Psoas muscle (tissue), 8 donors: Measurements from ENCODE around the gene MYLK2. TPM values are rescaled to one million over a fixed set of nuclear protein-coding genes. Genes with fewer than 3 reads are reported as not detected.

Source experiments
- ATAC-seq, 4 donors: fragments of 200-7000 bp; cut with Tn5 transposase; one replicate each; pipeline ENCODE4 v1.9.1; 2020; ENCODE audit warnings: moderate library complexity in 3 of 4, mild to moderate bottlenecking in 2 of 4
- DNase-seq, 2 donors: peaks; one replicate each; pipeline ENCODE4 v3.0.0-alpha.2; 2020
- H3K27ac ChIP-seq: fragments of 200-600 bp; one replicate; pipeline ENCODE4 v1.8.0; 2022
- H3K27me3 ChIP-seq, 3 donors: fragments of 200-600 bp in 1 of 3; one replicate each; pipeline versions ENCODE4 v1.6.1 to v1.8.0; 2013 to 2022; ENCODE audit warnings: low read length in 2 of 3, mild to moderate bottlenecking in 2 of 3, moderate library complexity in 1 of 3; ENCODE audit not compliant: insufficient read depth in 3 of 3
- H3K36me3 ChIP-seq, 2 donors: fragments of 200-600 bp in 1 of 2; one replicate each; pipeline versions ENCODE4 v1.6.1 to v1.8.0; 2013 to 2022; ENCODE audit warnings: low read depth in 1 of 2, mild to moderate bottlenecking in 1 of 2, moderate library complexity in 1 of 2; ENCODE audit not compliant: insufficient read depth in 1 of 2
- H3K4me1 ChIP-seq: fragments of 200-600 bp; one replicate; pipeline ENCODE4 v1.8.0; 2022
- H3K4me3 ChIP-seq: fragments of 200-600 bp; one replicate; pipeline ENCODE4 v1.8.0; 2022; ENCODE audit warnings: mild to moderate bottlenecking
- H3K9me3 ChIP-seq: fragments of 200-600 bp; one replicate; pipeline ENCODE4 v1.8.0; 2022
- WGBS, 3 donors: extraction: QIAGEN DNeasy Blood & Tissue Kit; methylation state at CpG; one replicate each; pipeline versions ENCODE4 v1.1.6 to v1.1.7; 2013; 5-methylcytosine and 5-hydroxymethylcytosine counted together
- intact Hi-C, 2 donors: fragments of 100-400 bp; cut with DNase I; formaldehyde crosslinking; loops; one replicate each; pipeline versions ENCODE4 v1.11.0 to v1.14.2; 2022
- polyA plus RNA-seq, 3 donors: library from polyadenylated mRNA; stranded (reverse); fragments of 200-250 nt; gene quantifications; one replicate each; pipeline ENCODE4 v1.2.3, GENCODE V29; 2013
- total RNA-seq, 4 donors: library from RNA; stranded (reverse); fragmentation: NEBNext Ultra II Directional in 2 of 4; extraction: Animal tissue kit (Norgen Biotek cat#: 25700) in 2 of 4; gene quantifications; one replicate each; pipeline versions ENCODE4 v1.2.1 to v1.2.4, GENCODE V29; 2021 to 2023
- TF ChIP-seq, protein P1 (sequence below): fragments of 200-600 bp; IDR thresholded peaks from one replicate; pipeline ENCODE4 v1.8.0; 2022; ENCODE audit warnings: antibody characterized with exemption
- donor health status: healthy with polysubstance abuse.
- donor health status: DM: no; HTN: no; CAD: no; lungs with moderate emphysema.
- donor health status: Bipolar disorder and iron deficiency.
- donor health status: healthy.
- donor health status: DM: yes; HTN: yes; CAD: no.
- donor health status: DM: no; HTN: no; CAD: no.
- donor health status: DM: no; HTN: no; CAD: no.
- donor health status: DM: yes; HTN: yes; CAD: no.

Gene MYLK2
- total and polyA plus RNA-seq, 7 donors: 30.6 to 273 (median 94.5) TPM

DNA sequence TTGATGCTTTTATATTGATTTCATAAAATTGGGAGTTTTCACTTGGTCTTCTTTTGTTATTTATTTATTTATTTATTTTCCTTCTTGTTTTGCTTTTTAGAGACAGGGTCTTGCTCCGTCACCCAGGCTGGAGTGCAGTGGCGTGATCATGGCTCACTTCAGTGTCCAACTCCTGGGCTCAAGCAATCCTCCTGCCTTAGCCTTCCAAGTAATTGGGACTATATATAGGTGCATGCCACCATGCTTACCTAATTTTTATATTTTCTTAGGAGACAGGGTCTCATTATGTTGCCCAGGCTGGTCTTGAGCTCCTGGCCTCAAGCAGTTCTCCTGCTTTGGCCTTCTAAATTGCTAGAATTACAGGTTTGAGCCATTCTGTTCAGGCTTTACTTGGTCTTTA lies 38.3 kb upstream of the MYLK2 start:
- ATAC-seq: peak in 2 of 4 donors; percentile 51 to 53
- 41 to 74% (median 49%) methylated on average over 2 of the region's 2 CpGs for WGBS, 3 donors
- peaks cover 0 to 5% of the 10 kb centered on the region in 2 donors for H3K36me3 ChIP-seq
- H3K27me3 ChIP-seq: no peaks in the 10 kb centered on the region
- H3K9me3 ChIP-seq: no peaks in the 10 kb centered on the region
- TF ChIP-seq, protein P1, sequence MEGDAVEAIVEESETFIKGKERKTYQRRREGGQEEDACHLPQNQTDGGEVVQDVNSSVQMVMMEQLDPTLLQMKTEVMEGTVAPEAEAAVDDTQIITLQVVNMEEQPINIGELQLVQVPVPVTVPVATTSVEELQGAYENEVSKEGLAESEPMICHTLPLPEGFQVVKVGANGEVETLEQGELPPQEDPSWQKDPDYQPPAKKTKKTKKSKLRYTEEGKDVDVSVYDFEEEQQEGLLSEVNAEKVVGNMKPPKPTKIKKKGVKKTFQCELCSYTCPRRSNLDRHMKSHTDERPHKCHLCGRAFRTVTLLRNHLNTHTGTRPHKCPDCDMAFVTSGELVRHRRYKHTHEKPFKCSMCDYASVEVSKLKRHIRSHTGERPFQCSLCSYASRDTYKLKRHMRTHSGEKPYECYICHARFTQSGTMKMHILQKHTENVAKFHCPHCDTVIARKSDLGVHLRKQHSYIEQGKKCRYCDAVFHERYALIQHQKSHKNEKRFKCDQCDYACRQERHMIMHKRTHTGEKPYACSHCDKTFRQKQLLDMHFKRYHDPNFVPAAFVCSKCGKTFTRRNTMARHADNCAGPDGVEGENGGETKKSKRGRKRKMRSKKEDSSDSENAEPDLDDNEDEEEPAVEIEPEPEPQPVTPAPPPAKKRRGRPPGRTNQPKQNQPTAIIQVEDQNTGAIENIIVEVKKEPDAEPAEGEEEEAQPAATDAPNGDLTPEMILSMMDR: no peak
- DNase-seq: no peak
- H3K27ac ChIP-seq: no peak overlapping the region
- H3K4me1 ChIP-seq: no peaks in the 10 kb centered on the region
- H3K4me3 ChIP-seq: no peak overlapping the region
- intact Hi-C loops: no loop called here

DNA sequence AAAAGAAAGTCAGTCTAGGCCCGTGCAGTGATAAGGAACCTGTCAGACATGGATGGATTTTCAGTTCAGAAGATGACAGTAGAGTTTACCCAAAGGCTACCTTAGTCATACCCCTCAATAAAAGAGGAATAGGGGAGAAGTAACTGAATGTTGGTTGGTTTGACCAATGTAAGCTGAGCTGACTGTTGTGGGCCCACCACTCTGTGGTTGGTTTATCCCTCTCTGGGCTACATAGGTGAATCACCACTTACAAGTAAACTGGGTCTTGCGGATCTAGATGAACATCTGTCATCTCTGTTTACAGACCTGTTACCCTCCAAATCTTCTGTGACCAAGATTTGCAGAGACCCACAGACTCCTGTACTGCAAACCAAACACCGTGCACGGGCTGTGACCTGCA lies 37.2 kb upstream of the MYLK2 start:
- WGBS, 3 donors: 98 to 99% (median 98%) methylated on average over 4 of the region's 4 CpGs

DNA sequence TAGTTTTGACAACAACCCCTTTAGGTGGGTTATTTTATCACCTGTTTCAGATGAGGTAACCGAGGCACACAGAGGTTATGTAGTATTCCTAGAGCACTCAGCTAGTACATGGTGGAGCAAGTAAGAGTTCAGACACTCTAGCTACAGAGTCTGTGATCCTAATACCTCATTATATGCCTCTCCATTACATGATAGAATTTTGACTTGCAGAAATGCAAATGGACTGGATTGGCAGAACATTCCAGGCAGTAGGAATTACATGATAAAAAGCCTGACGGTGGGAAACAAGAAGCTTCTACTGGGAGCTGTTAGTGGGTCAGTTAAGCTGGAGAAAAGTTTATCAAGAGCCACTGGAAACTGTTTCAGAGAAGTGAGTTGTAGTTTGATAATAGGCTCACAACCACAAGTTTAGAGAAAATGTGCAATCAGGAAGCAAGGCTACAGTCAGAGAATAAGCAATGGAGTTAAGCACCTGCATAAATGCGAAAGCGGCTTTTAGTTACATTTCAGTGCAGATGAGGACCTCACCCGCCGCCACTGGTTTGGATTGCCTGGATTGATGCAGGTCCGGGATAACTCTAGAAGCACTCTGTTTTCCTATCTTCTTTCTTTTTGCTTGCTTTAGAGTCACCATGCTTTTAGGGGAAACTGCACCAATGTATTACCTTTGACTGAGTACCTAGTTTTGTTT lies 34.7 kb upstream of the MYLK2 start:
- intact Hi-C loops: no loop called here
- Histone ChIP-seq H3K9me3 (no peaks in the 10 kb centered on the region), H3K4me1 (peaks cover 10% of the 10 kb centered on the region), H3K27ac (no peak overlapping the region), H3K27me3 (no peaks in the 10 kb centered on the region), H3K4me3 (no peak overlapping the region), H3K36me3 (no peaks in the 10 kb centered on the region)
- 93 to 97% (median 94%) methylated on average over 7 of the region's 7 CpGs for WGBS, 3 donors
- DNase-seq (no peak), ATAC-seq (no peak)
- TF ChIP-seq, protein P1: no peak

More for the DNA sequence above, 37.2 kb upstream of the MYLK2 start:
- H3K27ac ChIP-seq: no peak overlapping the region
- intact Hi-C loops: no loop called here
- DNase-seq (no peak), ATAC-seq (no peak)
- no peak overlapping the region for H3K4me3 ChIP-seq
- TF ChIP-seq, protein P1: no peak
- H3K4me1 ChIP-seq: no peaks in the 10 kb centered on the region
- H3K9me3 ChIP-seq: no peaks in the 10 kb centered on the region
- H3K27me3 ChIP-seq: no peaks in the 10 kb centered on the region
- peaks cover 0 to 5% of the 10 kb centered on the region in 2 donors for H3K36me3 ChIP-seq

DNA sequence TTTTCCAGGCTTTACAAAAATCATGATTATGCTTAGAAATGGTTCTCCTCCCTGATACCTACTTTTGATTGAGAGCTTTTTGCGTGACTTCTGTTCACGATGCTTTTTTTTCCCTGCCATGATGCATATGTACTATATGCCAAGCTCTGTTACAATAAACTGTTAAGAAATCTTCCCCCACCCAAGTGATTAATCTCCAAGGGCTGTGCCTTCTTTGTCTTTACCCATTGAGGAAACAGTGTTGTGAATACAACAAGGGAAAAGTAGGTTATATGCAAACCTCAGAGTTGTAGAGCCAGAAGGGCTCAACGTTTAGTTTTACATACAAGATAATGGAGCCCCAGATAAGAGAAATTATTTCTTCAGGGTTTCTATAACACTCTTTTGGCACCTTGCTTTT lies 34.1 kb upstream of the MYLK2 start:
- TF ChIP-seq, protein P1: no peak
- H3K9me3 ChIP-seq: no peaks in the 10 kb centered on the region
- no peaks in the 10 kb centered on the region for H3K27me3 ChIP-seq
- intact Hi-C loops: no loop called here
- no peak for DNase-seq
- no peak overlapping the region for H3K27ac ChIP-seq
- 92 to 94% (median 93%) methylated on average over 3 of the region's 3 CpGs for WGBS, 3 donors
- no peak for ATAC-seq
- no peak overlapping the region for H3K4me3 ChIP-seq
- H3K36me3 ChIP-seq: no peaks in the 10 kb centered on the region
- peaks cover 10% of the 10 kb centered on the region for H3K4me1 ChIP-seq

DNA sequence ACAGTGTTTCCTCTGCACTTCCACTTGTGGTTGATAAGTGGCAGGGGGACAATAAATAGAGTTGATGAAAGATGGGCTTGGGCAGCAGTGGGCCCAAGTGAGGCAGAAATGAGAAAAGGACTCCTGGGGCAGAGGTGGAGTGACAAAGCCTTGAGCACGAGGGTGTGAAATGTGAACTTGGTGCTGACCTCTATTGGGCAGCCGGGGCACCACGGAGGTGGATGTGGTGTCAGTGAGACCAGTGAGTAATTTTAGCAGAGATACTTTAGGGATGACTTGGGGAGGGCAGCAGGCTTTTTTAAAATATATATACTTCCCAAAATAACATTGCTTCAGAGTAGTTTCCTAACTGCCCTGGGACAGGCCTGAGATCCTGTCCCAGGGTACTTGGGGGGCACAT lies 30.6 kb upstream of the MYLK2 start:
- Histone ChIP-seq H3K36me3 (no peaks in the 10 kb centered on the region), H3K9me3 (no peaks in the 10 kb centered on the region), H3K4me3 (no peak overlapping the region), H3K4me1 (peaks cover 10% of the 10 kb centered on the region), H3K27ac (peak overlapping the region; percentile 63), H3K27me3 (no peaks in the 10 kb centered on the region)
- TF ChIP-seq, protein P1: no peak
- ATAC-seq (peak; percentile 97 to 99 (median 98)), DNase-seq (peak; percentile 36 to 74)
- intact Hi-C loops: no loop called here
- WGBS, 3 donors: 17 to 33% (median 26%) methylated on average over 3 of the region's 3 CpGs
